WTC11 (cell line): ENCODE data around the gene TBC1D21. TPM values are rescaled to one million over a fixed set of nuclear protein-coding genes. Genes with fewer than 3 reads are reported as not detected.

Experiments
- ATAC-seq: fragments of 200-7000 bp; cut with Tn5 transposase; 2 replicates; pipeline ENCODE4 v1.10.0; 2021; ENCODE audit warnings: mild to moderate bottlenecking, moderate library complexity
- CTCF ChIA-PET: fragments of 300-600 bp; sonication (Branson Sonifier 250); formaldehyde crosslinking; loops from one replicate; lab custom pipeline; 2021; ENCODE audit warnings: antibody characterized with exemption; lab: Charles Lee
- POLR2A ChIA-PET: fragments of 350-600 bp; sonication (Branson Sonifier 250); formaldehyde crosslinking; loops from one replicate; lab custom pipeline; 2021; ENCODE audit warnings: antibody characterized with exemption; lab: Charles Lee
- DNase-seq: peaks from one replicate; pipeline ENCODE4 v3.0.0; 2021; ENCODE audit warnings: low spot score
- H3K27ac Mint-ChIP-seq: 2 replicates; pipeline ENCODE4 v1.8.0; 2021; ENCODE audit warnings: mixed read lengths
- H3K27me3 Mint-ChIP-seq: 2 replicates; pipeline ENCODE4 v1.8.0; 2021; ENCODE audit warnings: low read depth, mild to moderate bottlenecking, moderate library complexity, mixed read lengths
- H3K36me3 Mint-ChIP-seq: 2 replicates; pipeline ENCODE4 v1.8.0; 2021; ENCODE audit warnings: mixed read lengths
- H3K4me1 Mint-ChIP-seq: 2 replicates; pipeline ENCODE4 v1.8.0; 2022; ENCODE audit warnings: mixed read lengths
- H3K4me3 Mint-ChIP-seq: 2 replicates; pipeline ENCODE4 v1.8.0; 2021; ENCODE audit warnings: mild to moderate bottlenecking, moderate library complexity, mixed read lengths
- H3K9me3 Mint-ChIP-seq: 2 replicates; pipeline ENCODE4 v1.8.0; 2021; ENCODE audit warnings: mixed read lengths
- FOXJ3 ChIP-seq: sonication (generic); formaldehyde crosslinking; IDR thresholded peaks from 2 replicates; pipeline ENCODE4 v1.9.0; 2021; ENCODE audit warnings: missing genetic modification reagents, mild to moderate bottlenecking, borderline replicate concordance
- IRF2 ChIP-seq: sonication (generic); formaldehyde crosslinking; IDR thresholded peaks from 2 replicates; pipeline ENCODE4 v1.8.0; 2022; ENCODE audit warnings: low read depth, missing genetic modification reagents, borderline replicate concordance
- OVOL2 ChIP-seq: fragments of 250-450 bp; sonication (Bioruptor Pico); IDR thresholded peaks from 2 replicates; pipeline ENCODE4 v1.9.0; 2021; ENCODE audit warnings: mild to moderate bottlenecking, borderline replicate concordance
- SMAD4 ChIP-seq: sonication (generic); formaldehyde crosslinking; IDR thresholded peaks from 2 replicates; pipeline ENCODE4 v1.8.0; 2022; ENCODE audit warnings: mild to moderate bottlenecking, missing genetic modification reagents
- STAT6 ChIP-seq: sonication (generic); formaldehyde crosslinking; conservative IDR thresholded peaks from 2 replicates; pipeline ENCODE4 v1.8.1; 2023; ENCODE audit warnings: mild to moderate bottlenecking, low read depth, missing genetic modification reagents, moderate library complexity
- TCF7 ChIP-seq: sonication (generic); formaldehyde crosslinking; IDR thresholded peaks from 2 replicates; pipeline ENCODE4 v1.8.0; 2022; ENCODE audit warnings: mild to moderate bottlenecking, low read depth, missing genetic modification reagents, moderate library complexity
- TEAD1 ChIP-seq: sonication (generic); formaldehyde crosslinking; IDR thresholded peaks from 2 replicates; pipeline ENCODE4 v1.8.0; 2022; ENCODE audit warnings: mild to moderate bottlenecking, missing genetic modification reagents
- ZBTB21 ChIP-seq: sonication (generic); formaldehyde crosslinking; IDR thresholded peaks from 2 replicates; pipeline ENCODE4 v1.8.1; 2023; ENCODE audit warnings: mild to moderate bottlenecking, missing genetic modification reagents, borderline replicate concordance
- ZNF232 ChIP-seq: sonication (generic); formaldehyde crosslinking; IDR thresholded peaks from 2 replicates; pipeline ENCODE4 v1.8.0; 2022; ENCODE audit warnings: mild to moderate bottlenecking, missing genetic modification reagents
- ZNF317 ChIP-seq: sonication (generic); formaldehyde crosslinking; IDR thresholded peaks from 2 replicates; pipeline ENCODE4 v1.8.1; 2023; ENCODE audit warnings: low read depth, mild to moderate bottlenecking, moderate library complexity, missing genetic modification reagents, borderline replicate concordance
- total RNA-seq: library from RNA; stranded (reverse); gene quantifications from 3 replicates; pipeline ENCODE4 v1.2.3, GENCODE V29; 2021
- TF ChIP-seq, protein P1 (sequence below): sonication (generic); formaldehyde crosslinking; IDR thresholded peaks from 2 replicates; pipeline ENCODE4 v1.8.1; 2023; ENCODE audit warnings: mild to moderate bottlenecking, missing genetic modification reagents
- TF ChIP-seq, protein P2 (sequence below): sonication (generic); formaldehyde crosslinking; IDR thresholded peaks from 2 replicates; pipeline ENCODE4 v1.8.0; 2022; ENCODE audit warnings: mild to moderate bottlenecking, missing genetic modification reagents
- TF ChIP-seq, protein P3 (sequence below): sonication (generic); formaldehyde crosslinking; IDR thresholded peaks from 2 replicates; pipeline ENCODE4 v1.8.1; 2022; ENCODE audit warnings: mild to moderate bottlenecking, missing genetic modification reagents, moderate library complexity, borderline replicate concordance
- TF ChIP-seq, protein P4 (sequence below): sonication (generic); formaldehyde crosslinking; IDR thresholded peaks from 2 replicates; pipeline ENCODE4 v1.8.0; 2022; ENCODE audit warnings: mild to moderate bottlenecking, missing genetic modification reagents
- TF ChIP-seq, protein P5 (sequence below): sonication (generic); formaldehyde crosslinking; IDR thresholded peaks from 2 replicates; pipeline ENCODE4 v1.8.1; 2023; ENCODE audit warnings: mild to moderate bottlenecking, missing genetic modification reagents, borderline replicate concordance
- TF ChIP-seq, protein P6 (sequence below): sonication (generic); formaldehyde crosslinking; IDR thresholded peaks from 2 replicates; pipeline ENCODE4 v1.8.0; 2023; ENCODE audit warnings: missing genetic modification reagents, mild to moderate bottlenecking, borderline replicate concordance

The TBC1D21 gene
- total RNA-seq, 1 experiment from 2014 or later = not detected

DNA sequence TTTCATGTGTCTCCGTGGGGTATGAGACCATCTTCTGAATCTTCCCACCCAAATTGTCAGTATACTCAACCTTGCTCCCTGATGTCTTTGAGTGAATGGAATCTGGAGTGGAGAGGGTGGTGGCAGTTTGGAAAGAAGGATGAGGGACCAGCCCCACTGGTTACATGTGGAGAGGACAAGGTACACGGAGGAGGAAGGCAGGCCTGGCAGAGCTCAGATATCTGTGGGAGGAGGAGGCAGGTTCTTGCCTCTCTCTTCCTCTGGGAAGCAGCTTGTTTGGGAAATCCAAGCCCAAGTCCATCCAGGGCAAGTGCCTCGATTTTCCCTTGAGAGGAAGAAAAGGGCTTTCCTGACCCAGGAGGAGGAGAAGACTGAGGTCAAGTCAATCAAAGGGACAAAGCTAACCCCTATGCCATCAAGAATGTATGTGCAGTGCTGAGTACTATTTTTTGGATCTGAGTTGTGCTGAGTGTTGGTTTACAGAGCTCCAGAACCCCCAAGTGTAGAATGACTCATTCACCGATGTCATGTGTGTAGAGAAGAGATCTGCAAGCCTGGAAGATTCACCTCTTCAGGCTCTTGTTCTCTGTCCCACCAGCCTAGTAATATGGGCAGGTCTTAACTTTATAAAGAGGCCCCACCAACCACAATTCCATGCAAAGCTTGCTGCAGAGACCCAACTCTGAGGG is 33.1 kb downstream of the TBC1D21 start (continued):
- TF ChIP-seq, protein P1, sequence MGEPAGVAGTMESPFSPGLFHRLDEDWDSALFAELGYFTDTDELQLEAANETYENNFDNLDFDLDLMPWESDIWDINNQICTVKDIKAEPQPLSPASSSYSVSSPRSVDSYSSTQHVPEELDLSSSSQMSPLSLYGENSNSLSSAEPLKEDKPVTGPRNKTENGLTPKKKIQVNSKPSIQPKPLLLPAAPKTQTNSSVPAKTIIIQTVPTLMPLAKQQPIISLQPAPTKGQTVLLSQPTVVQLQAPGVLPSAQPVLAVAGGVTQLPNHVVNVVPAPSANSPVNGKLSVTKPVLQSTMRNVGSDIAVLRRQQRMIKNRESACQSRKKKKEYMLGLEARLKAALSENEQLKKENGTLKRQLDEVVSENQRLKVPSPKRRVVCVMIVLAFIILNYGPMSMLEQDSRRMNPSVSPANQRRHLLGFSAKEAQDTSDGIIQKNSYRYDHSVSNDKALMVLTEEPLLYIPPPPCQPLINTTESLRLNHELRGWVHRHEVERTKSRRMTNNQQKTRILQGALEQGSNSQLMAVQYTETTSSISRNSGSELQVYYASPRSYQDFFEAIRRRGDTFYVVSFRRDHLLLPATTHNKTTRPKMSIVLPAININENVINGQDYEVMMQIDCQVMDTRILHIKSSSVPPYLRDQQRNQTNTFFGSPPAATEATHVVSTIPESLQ (CRISPR knock-in tag) = no peak
- no peak for TF ChIP-seq IRF2

DNA sequence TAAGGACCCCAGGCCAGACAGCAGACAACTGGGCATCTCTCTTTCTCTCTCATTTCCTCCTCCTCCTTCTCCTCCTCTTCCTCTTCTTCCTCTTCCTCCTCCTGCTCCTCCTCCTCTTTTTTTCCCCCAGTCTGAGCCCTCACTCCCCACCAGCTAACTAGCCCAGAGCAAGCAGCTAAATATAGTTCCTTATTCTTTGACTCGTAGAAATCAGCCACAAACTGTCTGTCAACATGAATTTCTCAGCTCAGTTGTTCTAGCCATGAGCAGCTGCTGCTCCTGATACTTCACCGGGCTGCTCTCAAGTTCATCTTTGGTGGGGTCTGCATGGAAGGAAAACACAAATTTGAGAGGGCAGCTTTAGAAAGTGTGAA is 33.7 kb downstream of the TBC1D21 start:
- H3K9me3 Mint-ChIP-seq = no peaks in the 10 kb centered on the region
- TF ChIP-seq, protein P2, sequence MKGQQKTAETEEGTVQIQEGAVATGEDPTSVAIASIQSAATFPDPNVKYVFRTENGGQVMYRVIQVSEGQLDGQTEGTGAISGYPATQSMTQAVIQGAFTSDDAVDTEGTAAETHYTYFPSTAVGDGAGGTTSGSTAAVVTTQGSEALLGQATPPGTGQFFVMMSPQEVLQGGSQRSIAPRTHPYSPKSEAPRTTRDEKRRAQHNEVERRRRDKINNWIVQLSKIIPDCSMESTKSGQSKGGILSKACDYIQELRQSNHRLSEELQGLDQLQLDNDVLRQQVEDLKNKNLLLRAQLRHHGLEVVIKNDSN (CRISPR knock-in tag) = no peak
- TF ChIP-seq TCF7 = no peak
- no peak for TF ChIP-seq FOXJ3 (CRISPR knock-in tag)
- TF ChIP-seq ZBTB21 = no peak
- TF ChIP-seq, protein P3, sequence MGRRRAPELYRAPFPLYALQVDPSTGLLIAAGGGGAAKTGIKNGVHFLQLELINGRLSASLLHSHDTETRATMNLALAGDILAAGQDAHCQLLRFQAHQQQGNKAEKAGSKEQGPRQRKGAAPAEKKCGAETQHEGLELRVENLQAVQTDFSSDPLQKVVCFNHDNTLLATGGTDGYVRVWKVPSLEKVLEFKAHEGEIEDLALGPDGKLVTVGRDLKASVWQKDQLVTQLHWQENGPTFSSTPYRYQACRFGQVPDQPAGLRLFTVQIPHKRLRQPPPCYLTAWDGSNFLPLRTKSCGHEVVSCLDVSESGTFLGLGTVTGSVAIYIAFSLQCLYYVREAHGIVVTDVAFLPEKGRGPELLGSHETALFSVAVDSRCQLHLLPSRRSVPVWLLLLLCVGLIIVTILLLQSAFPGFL (CRISPR knock-in tag) = no peak
- TF ChIP-seq, protein P4, sequence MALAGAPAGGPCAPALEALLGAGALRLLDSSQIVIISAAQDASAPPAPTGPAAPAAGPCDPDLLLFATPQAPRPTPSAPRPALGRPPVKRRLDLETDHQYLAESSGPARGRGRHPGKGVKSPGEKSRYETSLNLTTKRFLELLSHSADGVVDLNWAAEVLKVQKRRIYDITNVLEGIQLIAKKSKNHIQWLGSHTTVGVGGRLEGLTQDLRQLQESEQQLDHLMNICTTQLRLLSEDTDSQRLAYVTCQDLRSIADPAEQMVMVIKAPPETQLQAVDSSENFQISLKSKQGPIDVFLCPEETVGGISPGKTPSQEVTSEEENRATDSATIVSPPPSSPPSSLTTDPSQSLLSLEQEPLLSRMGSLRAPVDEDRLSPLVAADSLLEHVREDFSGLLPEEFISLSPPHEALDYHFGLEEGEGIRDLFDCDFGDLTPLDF = no peak
- no peak for TF ChIP-seq STAT6
- TF ChIP-seq, protein P5, sequence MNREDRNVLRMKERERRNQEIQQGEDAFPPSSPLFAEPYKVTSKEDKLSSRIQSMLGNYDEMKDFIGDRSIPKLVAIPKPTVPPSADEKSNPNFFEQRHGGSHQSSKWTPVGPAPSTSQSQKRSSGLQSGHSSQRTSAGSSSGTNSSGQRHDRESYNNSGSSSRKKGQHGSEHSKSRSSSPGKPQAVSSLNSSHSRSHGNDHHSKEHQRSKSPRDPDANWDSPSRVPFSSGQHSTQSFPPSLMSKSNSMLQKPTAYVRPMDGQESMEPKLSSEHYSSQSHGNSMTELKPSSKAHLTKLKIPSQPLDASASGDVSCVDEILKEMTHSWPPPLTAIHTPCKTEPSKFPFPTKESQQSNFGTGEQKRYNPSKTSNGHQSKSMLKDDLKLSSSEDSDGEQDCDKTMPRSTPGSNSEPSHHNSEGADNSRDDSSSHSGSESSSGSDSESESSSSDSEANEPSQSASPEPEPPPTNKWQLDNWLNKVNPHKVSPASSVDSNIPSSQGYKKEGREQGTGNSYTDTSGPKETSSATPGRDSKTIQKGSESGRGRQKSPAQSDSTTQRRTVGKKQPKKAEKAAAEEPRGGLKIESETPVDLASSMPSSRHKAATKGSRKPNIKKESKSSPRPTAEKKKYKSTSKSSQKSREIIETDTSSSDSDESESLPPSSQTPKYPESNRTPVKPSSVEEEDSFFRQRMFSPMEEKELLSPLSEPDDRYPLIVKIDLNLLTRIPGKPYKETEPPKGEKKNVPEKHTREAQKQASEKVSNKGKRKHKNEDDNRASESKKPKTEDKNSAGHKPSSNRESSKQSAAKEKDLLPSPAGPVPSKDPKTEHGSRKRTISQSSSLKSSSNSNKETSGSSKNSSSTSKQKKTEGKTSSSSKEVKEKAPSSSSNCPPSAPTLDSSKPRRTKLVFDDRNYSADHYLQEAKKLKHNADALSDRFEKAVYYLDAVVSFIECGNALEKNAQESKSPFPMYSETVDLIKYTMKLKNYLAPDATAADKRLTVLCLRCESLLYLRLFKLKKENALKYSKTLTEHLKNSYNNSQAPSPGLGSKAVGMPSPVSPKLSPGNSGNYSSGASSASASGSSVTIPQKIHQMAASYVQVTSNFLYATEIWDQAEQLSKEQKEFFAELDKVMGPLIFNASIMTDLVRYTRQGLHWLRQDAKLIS (CRISPR knock-in tag) = no peak
- TF ChIP-seq, protein P1 (CRISPR knock-in tag) = no peak
- no peak for TF ChIP-seq SMAD4 (CRISPR knock-in tag)
- TF ChIP-seq, protein P6, sequence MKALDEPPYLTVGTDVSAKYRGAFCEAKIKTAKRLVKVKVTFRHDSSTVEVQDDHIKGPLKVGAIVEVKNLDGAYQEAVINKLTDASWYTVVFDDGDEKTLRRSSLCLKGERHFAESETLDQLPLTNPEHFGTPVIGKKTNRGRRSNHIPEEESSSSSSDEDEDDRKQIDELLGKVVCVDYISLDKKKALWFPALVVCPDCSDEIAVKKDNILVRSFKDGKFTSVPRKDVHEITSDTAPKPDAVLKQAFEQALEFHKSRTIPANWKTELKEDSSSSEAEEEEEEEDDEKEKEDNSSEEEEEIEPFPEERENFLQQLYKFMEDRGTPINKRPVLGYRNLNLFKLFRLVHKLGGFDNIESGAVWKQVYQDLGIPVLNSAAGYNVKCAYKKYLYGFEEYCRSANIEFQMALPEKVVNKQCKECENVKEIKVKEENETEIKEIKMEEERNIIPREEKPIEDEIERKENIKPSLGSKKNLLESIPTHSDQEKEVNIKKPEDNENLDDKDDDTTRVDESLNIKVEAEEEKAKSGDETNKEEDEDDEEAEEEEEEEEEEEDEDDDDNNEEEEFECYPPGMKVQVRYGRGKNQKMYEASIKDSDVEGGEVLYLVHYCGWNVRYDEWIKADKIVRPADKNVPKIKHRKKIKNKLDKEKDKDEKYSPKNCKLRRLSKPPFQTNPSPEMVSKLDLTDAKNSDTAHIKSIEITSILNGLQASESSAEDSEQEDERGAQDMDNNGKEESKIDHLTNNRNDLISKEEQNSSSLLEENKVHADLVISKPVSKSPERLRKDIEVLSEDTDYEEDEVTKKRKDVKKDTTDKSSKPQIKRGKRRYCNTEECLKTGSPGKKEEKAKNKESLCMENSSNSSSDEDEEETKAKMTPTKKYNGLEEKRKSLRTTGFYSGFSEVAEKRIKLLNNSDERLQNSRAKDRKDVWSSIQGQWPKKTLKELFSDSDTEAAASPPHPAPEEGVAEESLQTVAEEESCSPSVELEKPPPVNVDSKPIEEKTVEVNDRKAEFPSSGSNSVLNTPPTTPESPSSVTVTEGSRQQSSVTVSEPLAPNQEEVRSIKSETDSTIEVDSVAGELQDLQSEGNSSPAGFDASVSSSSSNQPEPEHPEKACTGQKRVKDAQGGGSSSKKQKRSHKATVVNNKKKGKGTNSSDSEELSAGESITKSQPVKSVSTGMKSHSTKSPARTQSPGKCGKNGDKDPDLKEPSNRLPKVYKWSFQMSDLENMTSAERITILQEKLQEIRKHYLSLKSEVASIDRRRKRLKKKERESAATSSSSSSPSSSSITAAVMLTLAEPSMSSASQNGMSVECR (CRISPR knock-in tag) = no peak
- no peak for TF ChIP-seq ZNF317 (CRISPR knock-in tag)
- TF ChIP-seq TEAD1 (CRISPR knock-in tag) = no peak
- TF ChIP-seq OVOL2 (CRISPR knock-in tag) = no peak
- TF ChIP-seq ZNF232 (CRISPR knock-in tag) = no peak

More for the DNA sequence above, 33.7 kb downstream of the TBC1D21 start:
- H3K4me3 Mint-ChIP-seq = no peak overlapping the region
- H3K27ac Mint-ChIP-seq = no peak overlapping the region
- peaks cover 7% of the 10 kb centered on the region for H3K27me3 Mint-ChIP-seq
- peaks cover 12% of the 10 kb centered on the region for H3K4me1 Mint-ChIP-seq
- no peaks in the 10 kb centered on the region for H3K36me3 Mint-ChIP-seq
- ATAC-seq (no peak), DNase-seq (no peak)
- POLR2A ChIA-PET = no interaction called here
- CTCF ChIA-PET = interaction anchor here (0.5 to 4.6 kb wide), 16 partner anchors 8 to 350 kb away, joined by 3 to 45 read pairs (median 4); partner anchors contain the start of gene TBC1D21
